Activated CD8-positive, alpha-beta memory T cell treated with anti-CD3 and anti-CD28 coated beads for 1 hour (primary cell): ENCODE data around the gene PDE9A.
"Not testable (repeated sequence)": the region's sequence is repeated elsewhere in the genome, so short reads cannot be mapped to it uniquely, and the experiment has no call there.

Source experiments
- DNase-seq, 2 donors: peaks; one replicate each; pipeline ENCODE4 v3.0.0-alpha.2; 2020; ENCODE audit warnings: low read depth in 1 of 2; ENCODE audit errors: extremely low read depth in 1 of 2

Gene PDE9A

GRCh38 chr21:42704861-42705260 lies 51.4 kb downstream of the PDE9A start:
- no peak for DNase-seq

- DNase-seq: no peak
These were observed 51.9 kb downstream of the PDE9A start for GRCh38 chr21:42705346-42705745.

GRCh38 chr21:42705746-42706374 lies 52.4 kb downstream of the PDE9A start:
- DNase-seq: no peak

GRCh38 chr21:42706765-42707164 lies 53.3 kb downstream of the PDE9A start:
- DNase-seq: no peak

GRCh38 chr21:42707207-42707830 lies 53.9 kb downstream of the PDE9A start:
- no peak for DNase-seq

GRCh38 chr21:42708107-42708506 lies 54.7 kb downstream of the PDE9A start:
- no peak for DNase-seq

GRCh38 chr21:42708916-42709315 lies 55.5 kb downstream of the PDE9A start:
- DNase-seq: not testable (repeated sequence)

GRCh38 chr21:42711667-42712066 lies 58.2 kb downstream of the PDE9A start:
- no peak for DNase-seq

GRCh38 chr21:42715427-42715826 lies 62.0 kb downstream of the PDE9A start:
- DNase-seq: not testable (repeated sequence)

GRCh38 chr21:42716074-42716473 lies 62.7 kb downstream of the PDE9A start:
- DNase-seq: no peak

GRCh38 chr21:42720484-42720883 lies 67.1 kb downstream of the PDE9A start:
- DNase-seq: not testable (repeated sequence)

GRCh38 chr21:42721341-42721824 lies 68.0 kb downstream of the PDE9A start:
- no peak for DNase-seq

GRCh38 chr21:42722153-42722552 lies 68.7 kb downstream of the PDE9A start:
- DNase-seq: no peak

- no peak for DNase-seq
These were observed 69.5 kb downstream of the PDE9A start for GRCh38 chr21:42722808-42723473.

GRCh38 chr21:42724226-42724920 lies 71.0 kb downstream of the PDE9A start:
- DNase-seq: no peak

GRCh38 chr21:42725416-42725930 lies 72.1 kb downstream of the PDE9A start:
- no peak for DNase-seq

- no peak for DNase-seq
These were observed 78.0 kb downstream of the PDE9A start for GRCh38 chr21:42731264-42732032.

GRCh38 chr21:42732033-42732410 lies 78.6 kb downstream of the PDE9A start:
- no peak for DNase-seq

- DNase-seq: no peak
These were observed 79.7 kb downstream of the PDE9A start for GRCh38 chr21:42733037-42733627.

GRCh38 chr21:42733874-42734273 lies 80.5 kb downstream of the PDE9A start:
- no peak for DNase-seq
